Ascending aorta (tissue), 2 donors: ENCODE data around the gene SERAC1. TPM values are rescaled to one million over a fixed set of nuclear protein-coding genes. Genes with fewer than 3 reads are reported as not detected.
"Not testable (repeated sequence)": the region's sequence is repeated elsewhere in the genome, so short reads cannot be mapped to it uniquely, and the experiment has no call there.

ENCODE experiments used
- DNase-seq, 2 donors: peaks; one replicate each; pipeline ENCODE4 v3.0.0-alpha.2; 2019; ENCODE audit warnings: low spot score in 2 of 2
- H3K27ac ChIP-seq, 2 donors: fragments of 200-600 bp; sonication (generic); one replicate each; pipeline ENCODE4 v1.5.1; 2016 to 2017; ENCODE audit warnings: mild to moderate bottlenecking in 1 of 2
- H3K27me3 ChIP-seq: fragments of 200-600 bp; sonication (generic); one replicate; pipeline ENCODE4 v1.5.1; 2017
- H3K36me3 ChIP-seq, 2 donors: fragments of 200-600 bp; sonication (generic); one replicate each; pipeline ENCODE4 v1.5.1; 2016
- H3K4me1 ChIP-seq, 2 donors: fragments of 200-600 bp; sonication (generic); one replicate each; pipeline ENCODE4 v1.5.1; 2016 to 2017; ENCODE audit warnings: mild to moderate bottlenecking in 1 of 2
- H3K4me3 ChIP-seq, 2 donors: fragments of 200-600 bp; sonication (generic); one replicate each; pipeline ENCODE4 v1.5.1; 2016 to 2017; ENCODE audit warnings: mild to moderate bottlenecking in 1 of 2
- H3K9me3 ChIP-seq, 2 donors: fragments of 200-600 bp; sonication (generic); one replicate each; pipeline ENCODE4 v1.5.1; 2016
- intact Hi-C: fragments of 100-400 bp; cut with DNase I; formaldehyde crosslinking; loops from one replicate; pipeline ENCODE4 v1.15.1; 2023
- total RNA-seq: library from RNA; depleted of rRNA; stranded (reverse); fragments of >200 nt; gene quantifications from one replicate; pipeline ENCODE4 v1.1.0, GENCODE V29; 2016
- TF ChIP-seq, protein P1 (sequence below), 3 experiments: fragments of 200-600 bp in 2 of 3; fragments of 450-650 bp in 1 of 3; sonication (generic) in 2 of 3; IDR thresholded peaks; one replicate each; pipeline ENCODE4 v1.5.1; 2016 to 2019; ENCODE audit warnings: antibody characterized with exemption in 3 of 3, mild to moderate bottlenecking in 1 of 3, moderate library complexity in 1 of 3

SERAC1 gene
- total RNA-seq, 1 donor from 2014 or later, result 9.3 TPM

GRCh38 chr6:158191032-158191431 is 23.0 kb upstream of the SERAC1 start:
- no peak overlapping the region for H3K27ac ChIP-seq
- DNase-seq, result no peak
- no peaks in the 10 kb centered on the region for H3K4me1 ChIP-seq
- H3K9me3 ChIP-seq, result no peaks in the 10 kb centered on the region
- no peak overlapping the region for H3K4me3 ChIP-seq
- intact Hi-C loops, result no loop called here
- H3K36me3 ChIP-seq, result peaks cover 0 to 58% of the 10 kb centered on the region in 2 donors
- H3K27me3 ChIP-seq, result no peaks in the 10 kb centered on the region
- TF ChIP-seq, protein P1, sequence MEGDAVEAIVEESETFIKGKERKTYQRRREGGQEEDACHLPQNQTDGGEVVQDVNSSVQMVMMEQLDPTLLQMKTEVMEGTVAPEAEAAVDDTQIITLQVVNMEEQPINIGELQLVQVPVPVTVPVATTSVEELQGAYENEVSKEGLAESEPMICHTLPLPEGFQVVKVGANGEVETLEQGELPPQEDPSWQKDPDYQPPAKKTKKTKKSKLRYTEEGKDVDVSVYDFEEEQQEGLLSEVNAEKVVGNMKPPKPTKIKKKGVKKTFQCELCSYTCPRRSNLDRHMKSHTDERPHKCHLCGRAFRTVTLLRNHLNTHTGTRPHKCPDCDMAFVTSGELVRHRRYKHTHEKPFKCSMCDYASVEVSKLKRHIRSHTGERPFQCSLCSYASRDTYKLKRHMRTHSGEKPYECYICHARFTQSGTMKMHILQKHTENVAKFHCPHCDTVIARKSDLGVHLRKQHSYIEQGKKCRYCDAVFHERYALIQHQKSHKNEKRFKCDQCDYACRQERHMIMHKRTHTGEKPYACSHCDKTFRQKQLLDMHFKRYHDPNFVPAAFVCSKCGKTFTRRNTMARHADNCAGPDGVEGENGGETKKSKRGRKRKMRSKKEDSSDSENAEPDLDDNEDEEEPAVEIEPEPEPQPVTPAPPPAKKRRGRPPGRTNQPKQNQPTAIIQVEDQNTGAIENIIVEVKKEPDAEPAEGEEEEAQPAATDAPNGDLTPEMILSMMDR (IDR thresholded peaks at IDR 0.05), result no peak

- TF ChIP-seq, protein P1 (IDR thresholded peaks at IDR 0.05), result no peak
- H3K9me3 ChIP-seq, result no peaks in the 10 kb centered on the region
- H3K36me3 ChIP-seq, result peaks cover 0 to 40% of the 10 kb centered on the region in 2 donors
- no peak for DNase-seq
- H3K27me3 ChIP-seq, result no peaks in the 10 kb centered on the region
- H3K4me1 ChIP-seq, result no peaks in the 10 kb centered on the region
- H3K4me3 ChIP-seq, result no peak overlapping the region
- H3K27ac ChIP-seq, result no peak overlapping the region
- intact Hi-C loops, result no loop called here
These were observed 20.5 kb upstream of the SERAC1 start for GRCh38 chr6:158188591-158188990.

GRCh38 chr6:158185729-158186456 is 17.8 kb upstream of the SERAC1 start:
- TF ChIP-seq, protein P1 (IDR thresholded peaks at IDR 0.05), result no peak
- no peak overlapping the region for H3K4me3 ChIP-seq
- no peaks in the 10 kb centered on the region for H3K27me3 ChIP-seq
- H3K36me3 ChIP-seq, result peaks cover 0 to 23% of the 10 kb centered on the region in 2 donors
- H3K4me1 ChIP-seq, result no peaks in the 10 kb centered on the region
- no peak overlapping the region for H3K27ac ChIP-seq
- intact Hi-C loops, result no loop called here
- no peaks in the 10 kb centered on the region for H3K9me3 ChIP-seq
- DNase-seq, result no peak

DNA sequence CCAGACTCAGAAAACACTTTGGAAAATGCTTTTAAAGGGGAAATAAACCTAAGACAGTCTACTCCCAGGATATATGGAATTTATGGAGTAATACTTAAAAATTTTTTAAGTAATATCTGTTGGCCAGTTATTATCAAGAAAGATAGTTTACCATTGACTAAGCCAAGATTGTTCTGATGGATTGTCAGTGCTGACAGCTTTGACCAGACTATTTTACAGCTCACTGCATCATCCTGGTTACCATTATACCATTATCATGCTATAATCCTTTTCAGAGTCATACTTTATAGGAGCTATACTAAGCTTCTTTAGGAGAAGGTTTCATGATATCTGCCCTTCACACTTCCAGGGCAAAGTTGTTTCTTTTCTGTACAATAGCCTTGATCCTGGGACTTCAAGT is 16.5 kb upstream of the SERAC1 start:
- no peak overlapping the region for H3K4me3 ChIP-seq
- DNase-seq, result no peak
- TF ChIP-seq, protein P1 (IDR thresholded peaks at IDR 0.05), result no peak
- no peak overlapping the region for H3K27ac ChIP-seq
- no peaks in the 10 kb centered on the region for H3K4me1 ChIP-seq
- no peaks in the 10 kb centered on the region for H3K9me3 ChIP-seq
- no peaks in the 10 kb centered on the region for H3K27me3 ChIP-seq
- intact Hi-C loops, result no loop called here
- peaks cover 0 to 22% of the 10 kb centered on the region in 2 donors for H3K36me3 ChIP-seq

GRCh38 chr6:158183174-158183972 is 15.3 kb upstream of the SERAC1 start:
- H3K27ac ChIP-seq, DNase-seq, intact Hi-C loops, H3K27me3 ChIP-seq, H3K9me3 ChIP-seq, H3K4me1 ChIP-seq, H3K4me3 ChIP-seq: not testable (repeated sequence)
- peaks cover 0 to 22% of the 10 kb centered on the region in 2 donors for H3K36me3 ChIP-seq

DNA sequence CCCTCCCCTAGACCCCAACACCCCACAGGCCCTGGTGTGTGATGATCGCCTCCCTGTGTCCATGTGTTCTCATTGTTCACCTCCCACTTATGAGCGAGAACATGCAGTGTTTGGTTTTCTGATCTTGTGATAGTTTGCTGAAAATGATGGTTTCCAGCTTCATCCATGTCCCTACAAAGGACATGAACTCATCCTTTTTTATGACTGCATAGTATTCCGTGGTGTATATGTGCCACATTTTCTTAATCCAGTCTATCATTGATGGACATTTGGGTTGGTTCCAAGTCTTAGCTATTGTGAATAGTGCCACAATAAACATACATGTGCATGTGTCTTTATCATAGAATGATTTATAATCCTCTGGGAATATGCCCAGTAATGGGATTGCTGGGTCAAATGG is 9.7 kb upstream of the SERAC1 start:
- DNase-seq, H3K36me3 ChIP-seq, H3K27ac ChIP-seq, intact Hi-C loops, H3K9me3 ChIP-seq, H3K4me3 ChIP-seq, H3K27me3 ChIP-seq: not testable (repeated sequence)
- peaks cover 0 to 18% of the 10 kb centered on the region in 2 donors for H3K4me1 ChIP-seq
